Loucy (cell line): ENCODE results near the gene LETM1.

Source experiments
- H2AFZ ChIP-seq: fragments of 200-600 bp; sonication (generic); 2 replicates; pipeline ENCODE4 v1.6.0; 2016; ENCODE audit warnings: antibody characterized with exemption, mild to moderate bottlenecking, low read length, moderate library complexity
- H3F3A ChIP-seq: fragments of 200-600 bp; 2 replicates; pipeline ENCODE4 v1.6.0; 2016; ENCODE audit warnings: antibody characterized with exemption, low read depth, mild to moderate bottlenecking
- H3K27me3 ChIP-seq: fragments of 200-600 bp; sonication (generic); 2 replicates; pipeline ENCODE4 v1.6.1; 2014; ENCODE audit warnings: low read length, mild to moderate bottlenecking; ENCODE audit not compliant: insufficient read depth, poor library complexity, severe bottlenecking
- H3K36me3 ChIP-seq: fragments of 200-600 bp; sonication (generic); 2 replicates; pipeline ENCODE4 v1.6.1; 2016; ENCODE audit warnings: low read length; ENCODE audit not compliant: insufficient read depth
- H3K4me1 ChIP-seq: fragments of 200-600 bp; sonication (generic); 2 replicates; pipeline ENCODE4 v1.5.1; 2014; ENCODE audit warnings: low read length, mild to moderate bottlenecking; ENCODE audit not compliant: insufficient read depth, poor library complexity, severe bottlenecking
- H3K4me2 ChIP-seq: fragments of 200-600 bp; sonication (generic); 2 replicates; pipeline ENCODE4 v1.6.0; 2014; ENCODE audit warnings: antibody characterized with exemption, low read length, low read depth, mild to moderate bottlenecking; ENCODE audit not compliant: poor library complexity, severe bottlenecking
- H3K4me3 ChIP-seq: fragments of 200-600 bp; sonication (generic); 2 replicates; pipeline ENCODE4 v1.5.1; 2014; ENCODE audit warnings: low read length, mild to moderate bottlenecking, mixed read lengths; ENCODE audit not compliant: poor library complexity, severe bottlenecking
- H3K79me2 ChIP-seq: fragments of 200-600 bp; sonication (generic); 2 replicates; pipeline ENCODE4 v1.6.1; 2014; ENCODE audit warnings: low read length; ENCODE audit not compliant: insufficient read depth
- H3K9ac ChIP-seq: fragments of 200-600 bp; sonication (generic); 2 replicates; pipeline ENCODE4 v1.6.0; 2014; ENCODE audit warnings: mild to moderate bottlenecking, low read depth, low read length, moderate library complexity; ENCODE audit not compliant: poor library complexity, severe bottlenecking
- H3K9me2 ChIP-seq: fragments of 200-600 bp; sonication (generic); replicated peaks from 2 replicates; pipeline ENCODE4 v1.6.1; 2016; ENCODE audit warnings: low read depth, low read length, mixed read lengths
- H3K9me3 ChIP-seq: fragments of 200-600 bp; sonication (generic); 2 replicates; pipeline ENCODE4 v1.6.1; 2014; ENCODE audit warnings: mild to moderate bottlenecking, antibody characterized with exemption, low read length, low read depth; ENCODE audit not compliant: insufficient read depth
- H4K20me1 ChIP-seq: fragments of 200-600 bp; sonication (generic); 2 replicates; pipeline ENCODE4 v1.6.0; 2014; ENCODE audit warnings: antibody characterized with exemption, low read length, mild to moderate bottlenecking; ENCODE audit not compliant: insufficient read depth, poor library complexity, severe bottlenecking
- EZH2phosphoT487 ChIP-seq: fragments of 200-600 bp; IDR thresholded peaks from 2 replicates; pipeline ENCODE4 v1.6.1; 2018; ENCODE audit warnings: antibody characterized with exemption, mild to moderate bottlenecking, moderate library complexity, borderline replicate concordance
- TF ChIP-seq, protein P1 (sequence below): fragments of 200-600 bp; sonication (generic); conservative IDR thresholded peaks from 2 replicates; pipeline ENCODE4 v1.5.1; 2014; ENCODE audit warnings: mild to moderate bottlenecking, antibody characterized with exemption, low read length

LETM1 gene

DNA sequence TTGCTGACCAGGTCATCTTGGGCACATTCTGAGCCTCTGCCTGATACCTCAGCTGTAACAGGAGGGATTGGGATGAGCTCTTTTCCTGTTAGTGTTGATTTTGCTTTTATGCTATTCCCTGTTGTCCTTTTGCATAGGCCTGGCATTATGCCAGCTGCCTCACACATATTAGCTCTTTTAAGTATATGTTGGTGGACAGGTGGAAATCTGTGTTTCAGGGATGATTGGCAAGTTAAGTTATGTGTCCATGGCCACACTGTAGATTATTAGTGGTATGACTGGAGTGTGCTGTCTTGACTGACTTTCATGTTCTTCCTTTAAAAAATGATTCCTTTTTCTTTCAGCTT lies 44.1 kb upstream of the LETM1 start:
- H3K9me3 ChIP-seq, result no peaks in the 10 kb centered on the region
- no peaks in the 10 kb centered on the region for H3K4me1 ChIP-seq
- H3K27me3 ChIP-seq, result no peaks in the 10 kb centered on the region
- peaks cover 80% of the 10 kb centered on the region for H4K20me1 ChIP-seq
- H3F3A ChIP-seq, result peaks cover 4% of the 10 kb centered on the region; the same call in 1 of the 2 replicates
- H3K9me2 ChIP-seq, result no peaks in the 10 kb centered on the region
- H3K36me3 ChIP-seq, result peaks cover 62% of the 10 kb centered on the region
- TF ChIP-seq, protein P1, sequence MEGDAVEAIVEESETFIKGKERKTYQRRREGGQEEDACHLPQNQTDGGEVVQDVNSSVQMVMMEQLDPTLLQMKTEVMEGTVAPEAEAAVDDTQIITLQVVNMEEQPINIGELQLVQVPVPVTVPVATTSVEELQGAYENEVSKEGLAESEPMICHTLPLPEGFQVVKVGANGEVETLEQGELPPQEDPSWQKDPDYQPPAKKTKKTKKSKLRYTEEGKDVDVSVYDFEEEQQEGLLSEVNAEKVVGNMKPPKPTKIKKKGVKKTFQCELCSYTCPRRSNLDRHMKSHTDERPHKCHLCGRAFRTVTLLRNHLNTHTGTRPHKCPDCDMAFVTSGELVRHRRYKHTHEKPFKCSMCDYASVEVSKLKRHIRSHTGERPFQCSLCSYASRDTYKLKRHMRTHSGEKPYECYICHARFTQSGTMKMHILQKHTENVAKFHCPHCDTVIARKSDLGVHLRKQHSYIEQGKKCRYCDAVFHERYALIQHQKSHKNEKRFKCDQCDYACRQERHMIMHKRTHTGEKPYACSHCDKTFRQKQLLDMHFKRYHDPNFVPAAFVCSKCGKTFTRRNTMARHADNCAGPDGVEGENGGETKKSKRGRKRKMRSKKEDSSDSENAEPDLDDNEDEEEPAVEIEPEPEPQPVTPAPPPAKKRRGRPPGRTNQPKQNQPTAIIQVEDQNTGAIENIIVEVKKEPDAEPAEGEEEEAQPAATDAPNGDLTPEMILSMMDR, result no peak
- no peak for TF ChIP-seq EZH2phosphoT487
- H3K9ac ChIP-seq, result no peak overlapping the region
- peaks cover 96% of the 10 kb centered on the region for H3K79me2 ChIP-seq
- H3K4me3 ChIP-seq, result no peak overlapping the region
- no peak overlapping the region for H3K4me2 ChIP-seq
- H2AFZ ChIP-seq, result no peak overlapping the region

DNA sequence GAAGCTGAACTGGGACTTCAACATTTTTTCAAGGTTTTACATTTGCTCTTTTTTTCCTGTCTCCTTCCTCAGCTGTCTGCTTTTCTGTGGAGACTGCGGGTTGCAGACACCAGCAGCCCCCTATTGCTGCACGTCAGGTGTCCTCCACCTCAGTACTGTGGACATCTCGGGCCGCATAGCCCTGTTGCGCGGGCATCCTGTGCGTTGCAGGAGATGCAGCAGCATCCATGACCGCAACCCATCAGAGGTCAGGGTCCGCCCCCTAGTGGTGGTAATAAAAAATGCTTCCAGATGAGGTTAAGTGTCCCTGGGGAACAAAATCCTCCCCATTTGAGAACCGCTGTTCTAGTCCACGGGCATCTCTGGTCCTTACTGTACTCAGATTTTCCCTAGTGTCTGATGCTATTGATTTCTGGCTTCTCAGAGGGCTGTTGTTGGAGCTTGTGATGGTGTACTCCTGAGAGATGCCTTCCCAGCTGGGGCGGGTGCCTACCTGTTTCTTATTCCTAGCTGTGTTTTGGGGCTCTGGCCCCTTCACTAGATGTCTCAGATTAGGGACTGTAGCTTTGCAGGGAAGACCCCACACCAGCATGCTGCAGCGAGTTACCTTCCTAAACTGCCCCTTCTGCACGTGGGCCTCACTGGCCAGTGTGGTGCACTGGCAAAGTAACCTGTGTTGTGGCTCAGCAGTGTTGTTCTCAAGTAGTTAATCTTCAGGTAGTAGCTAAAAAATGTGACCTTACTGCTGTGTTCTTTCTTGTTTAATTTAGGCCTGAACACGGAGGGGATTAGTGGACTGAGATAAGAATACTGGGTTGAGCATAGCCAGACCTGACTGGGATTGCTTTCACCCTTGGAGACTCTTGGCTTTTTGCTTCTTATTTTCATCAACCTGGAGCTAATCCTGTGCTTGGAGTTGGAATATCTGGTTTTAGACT lies 43.5 kb upstream of the LETM1 start:
- peaks cover 80% of the 10 kb centered on the region for H4K20me1 ChIP-seq

DNA sequence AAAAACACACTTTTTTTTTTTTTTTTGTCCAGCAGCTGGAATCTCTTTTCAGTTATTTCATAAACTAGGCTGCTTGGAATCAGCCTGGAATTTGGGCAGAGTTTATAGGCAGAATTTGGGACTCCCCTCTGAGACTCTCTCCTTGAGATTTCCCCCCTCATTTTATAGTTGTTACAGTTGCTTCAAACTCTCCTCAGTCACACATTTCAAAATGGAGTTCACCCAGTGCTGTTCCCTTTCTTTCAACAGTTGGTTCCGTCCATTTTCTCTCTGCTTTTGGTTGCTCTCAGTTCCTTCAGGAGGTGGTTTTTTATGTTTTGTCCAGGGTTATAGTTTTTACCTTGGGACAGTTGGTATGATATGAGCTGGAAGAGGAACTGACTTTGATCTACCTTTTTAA lies 42.7 kb upstream of the LETM1 start:
- no peak overlapping the region for H3K4me3 ChIP-seq
- peaks cover 96% of the 10 kb centered on the region for H3K79me2 ChIP-seq
- H4K20me1 ChIP-seq, result peaks cover 81% of the 10 kb centered on the region
- H3K4me1 ChIP-seq, result no peaks in the 10 kb centered on the region
- no peaks in the 10 kb centered on the region for H3K27me3 ChIP-seq
- no peak overlapping the region for H3K4me2 ChIP-seq
- H3F3A ChIP-seq, result peaks cover 4% of the 10 kb centered on the region; the same call in 1 of the 2 replicates
- H3K9ac ChIP-seq, result no peak overlapping the region
- no peaks in the 10 kb centered on the region for H3K9me3 ChIP-seq
- peaks cover 59% of the 10 kb centered on the region for H3K36me3 ChIP-seq
- H2AFZ ChIP-seq, result no peak overlapping the region
- H3K9me2 ChIP-seq, result no peaks in the 10 kb centered on the region
- TF ChIP-seq, protein P1, result no peak
- no peak for TF ChIP-seq EZH2phosphoT487

More for the DNA sequence above, 43.5 kb upstream of the LETM1 start:
- TF ChIP-seq, protein P1, result peak; percentile 86
- no peak for TF ChIP-seq EZH2phosphoT487
- Histone ChIP-seq H3K79me2 (peaks cover 96% of the 10 kb centered on the region), H3K4me3 (no peak overlapping the region), H3K27me3 (no peaks in the 10 kb centered on the region), H3K36me3 (peaks cover 62% of the 10 kb centered on the region), H3K9ac (no peak overlapping the region), H3F3A (peaks cover 4% of the 10 kb centered on the region; the same call in 1 of the 2 replicates), H2AFZ (no peak overlapping the region), H3K4me1 (no peaks in the 10 kb centered on the region), H3K4me2 (no peak overlapping the region), H3K9me3 (no peaks in the 10 kb centered on the region), H3K9me2 (no peaks in the 10 kb centered on the region)
